SK-N-SH treated with all-trans-retinoic acid at 6 μM for 48 hours (cell line): ENCODE results near the gene FKBP9.

Source experiments
- ARNTL ChIP-seq: fragments of 450-650 bp; formaldehyde crosslinking; IDR thresholded peaks from 2 replicates; pipeline ENCODE4 v1.5.0; 2020; ENCODE audit warnings: low read depth, mild to moderate bottlenecking, moderate library complexity, borderline replicate concordance
- BACH2 ChIP-seq: fragments of 250-450 bp; sonication (Bioruptor Pico); IDR thresholded peaks from 2 replicates; pipeline ENCODE4 v1.9.0; 2021; ENCODE audit warnings: mild to moderate bottlenecking, borderline replicate concordance
- CREB5 ChIP-seq: fragments of 250-450 bp; sonication (Bioruptor Pico); IDR thresholded peaks from 2 replicates; pipeline ENCODE4 v1.5.1; 2020; ENCODE audit warnings: low read depth, mild to moderate bottlenecking, moderate library complexity
- CSRNP3 ChIP-seq: fragments of 250-450 bp; sonication (Bioruptor Pico); IDR thresholded peaks from 2 replicates; pipeline ENCODE4 v1.5.1; 2021; ENCODE audit warnings: mild to moderate bottlenecking, moderate library complexity
- OSR1 ChIP-seq: fragments of 250-450 bp; sonication (Bioruptor Pico); IDR thresholded peaks from 2 replicates; pipeline ENCODE4 v1.8.0; 2022; ENCODE audit warnings: moderate library complexity, mild to moderate bottlenecking, inconsistent platforms
- RARB ChIP-seq: fragments of 250-450 bp; sonication (Bioruptor Pico); IDR thresholded peaks from 2 replicates; pipeline ENCODE4 v1.8.0; 2021; ENCODE audit warnings: mild to moderate bottlenecking, moderate library complexity
- TOX ChIP-seq: fragments of 250-450 bp; sonication (Bioruptor Pico); IDR thresholded peaks from 2 replicates; pipeline ENCODE4 v1.8.0; 2021; ENCODE audit warnings: mild to moderate bottlenecking, moderate library complexity, borderline replicate concordance
- ZFP30 ChIP-seq: fragments of 450-650 bp; formaldehyde crosslinking; IDR thresholded peaks from 2 replicates; pipeline ENCODE4 v1.5.0; 2022; ENCODE audit warnings: mild to moderate bottlenecking, moderate library complexity
- ZNF8 ChIP-seq: fragments of 450-650 bp; formaldehyde crosslinking; IDR thresholded peaks from 2 replicates; pipeline ENCODE4 v1.5.0; 2020; ENCODE audit warnings: mild to moderate bottlenecking, moderate library complexity

- TF ChIP-seq ZFP30 (CRISPR knock-in tag) (no peak), CREB5 (CRISPR knock-in tag) (no peak), CSRNP3 (CRISPR knock-in tag) (no peak), RARB (CRISPR knock-in tag) (no peak), BACH2 (CRISPR knock-in tag) (no peak), OSR1 (CRISPR knock-in tag) (no peak), ARNTL (CRISPR knock-in tag) (no peak), ZNF8 (CRISPR knock-in tag) (no peak), TOX (no peak)
These were observed 55.1 kb downstream of the FKBP9 start for GRCh38 chr7:33012364-33012763.
